Measurements from ENCODE around the gene CKAP2L.
A peak's percentile ranks its signal among the peaks of the same experiment; 100 is the strongest.
"Not testable (repeated sequence)": the region's sequence is repeated elsewhere in the genome, so short reads cannot be mapped to it uniquely, and the experiment has no call there.

Gene CKAP2L

GRCh38 chr2:112724591-112725525 is 39.6 kb downstream of the CKAP2L start:
- no peak for DNase-seq

- DNase-seq: no peak
Measured at GRCh38 chr2:112723995-112724394, 40.4 kb downstream of the CKAP2L start.

GRCh38 chr2:112723547-112723940 is 40.9 kb downstream of the CKAP2L start:
- no peak for DNase-seq

- no peak for DNase-seq
Measured at GRCh38 chr2:112722816-112723546, 41.4 kb downstream of the CKAP2L start.

- DNase-seq: no peak
Measured at GRCh38 chr2:112721819-112722522, 42.4 kb downstream of the CKAP2L start.

- DNase-seq: no peak
Measured at GRCh38 chr2:112720785-112721184, 43.6 kb downstream of the CKAP2L start, which contains the start of gene NT5DC4. TSS of gene NT5DC4 (plus strand) at chr2:112721020. CDS start at chr2:112721080, 60 bp downstream.

GRCh38 chr2:112718863-112719370 is 45.5 kb downstream of the CKAP2L start:
- no peak for DNase-seq

- DNase-seq: not testable (repeated sequence)
Measured at GRCh38 chr2:112716826-112717352, 47.5 kb downstream of the CKAP2L start.

GRCh38 chr2:112716094-112716493 is 48.3 kb downstream of the CKAP2L start:
- DNase-seq: not testable (repeated sequence)

GRCh38 chr2:112714836-112715631 is 49.4 kb downstream of the CKAP2L start:
- DNase-seq: no peak

GRCh38 chr2:112714331-112714730 is 50.1 kb downstream of the CKAP2L start:
- DNase-seq: no peak

GRCh38 chr2:112713926-112714325 is 50.5 kb downstream of the CKAP2L start:
- DNase-seq: no peak

- DNase-seq: no peak
Measured at GRCh38 chr2:112713585-112713925, 50.9 kb downstream of the CKAP2L start.

GRCh38 chr2:112712903-112713584 is 51.4 kb downstream of the CKAP2L start:
- no peak for DNase-seq

- DNase-seq: no peak
Measured at GRCh38 chr2:112712465-112712864, 51.9 kb downstream of the CKAP2L start.

- no peak for DNase-seq
Measured at GRCh38 chr2:112710956-112711750, 53.3 kb downstream of the CKAP2L start.

GRCh38 chr2:112709703-112710102 is 54.7 kb downstream of the CKAP2L start:
- no peak for DNase-seq

- DNase-seq: no peak
Measured at GRCh38 chr2:112708968-112709367, 55.4 kb downstream of the CKAP2L start.

- not testable (repeated sequence) for DNase-seq
Measured at GRCh38 chr2:112706947-112707346, 57.5 kb downstream of the CKAP2L start.

GRCh38 chr2:112706170-112706664 is 58.2 kb downstream of the CKAP2L start:
- peak; percentile 53 for DNase-seq
